Right hindlimb (tissue), 1 donor: Measurements from ENCODE around the gene ANLN.
"Not testable (repeated sequence)": the region's sequence is repeated elsewhere in the genome, so short reads cannot be mapped to it uniquely, and the experiment has no call there.

Source experiments
- DNase-seq: peaks from one replicate; pipeline ENCODE4 v3.0.0-alpha.2; 2018

The ANLN gene

GRCh38 chr7:36420307-36420706 is 30.6 kb downstream of the ANLN start:
- DNase-seq = no peak

GRCh38 chr7:36422072-36422471 is 32.4 kb downstream of the ANLN start:
- DNase-seq = no peak

- no peak for DNase-seq
Measured at GRCh38 chr7:36423633-36424032, 34.0 kb downstream of the ANLN start.

- DNase-seq = no peak
Measured at GRCh38 chr7:36430186-36430585, 40.5 kb downstream of the ANLN start.

- DNase-seq = no peak
Measured at GRCh38 chr7:36430881-36431280, 41.2 kb downstream of the ANLN start.

GRCh38 chr7:36438211-36438610 is 48.5 kb downstream of the ANLN start:
- no peak for DNase-seq

GRCh38 chr7:36439624-36440023 is 50.0 kb downstream of the ANLN start:
- DNase-seq = no peak

- no peak for DNase-seq
Measured at GRCh38 chr7:36440880-36441279, 51.2 kb downstream of the ANLN start.

GRCh38 chr7:36441344-36442022 is 51.8 kb downstream of the ANLN start:
- DNase-seq = no peak

GRCh38 chr7:36448781-36449379 is 59.2 kb downstream of the ANLN start:
- no peak for DNase-seq

GRCh38 chr7:36449685-36450084 is 60.0 kb downstream of the ANLN start:
- DNase-seq = no peak

GRCh38 chr7:36453769-36454168 is 64.1 kb downstream of the ANLN start:
- no peak for DNase-seq

- no peak for DNase-seq
Measured at GRCh38 chr7:36455646-36456045, 66.0 kb downstream of the ANLN start.

GRCh38 chr7:36456138-36456537 is 66.5 kb downstream of the ANLN start:
- no peak for DNase-seq

- DNase-seq = no peak
Measured at GRCh38 chr7:36456548-36456947, 66.9 kb downstream of the ANLN start.

- no peak for DNase-seq
Measured at GRCh38 chr7:36459236-36459960, 69.7 kb downstream of the ANLN start.

- no peak for DNase-seq
Measured at GRCh38 chr7:36460811-36461429, 71.3 kb downstream of the ANLN start.

- no peak for DNase-seq
Measured at GRCh38 chr7:36462551-36463137, 73.0 kb downstream of the ANLN start.

- DNase-seq = no peak
Measured at GRCh38 chr7:36464271-36464670, 74.6 kb downstream of the ANLN start.

GRCh38 chr7:36466001-36466400 is 76.3 kb downstream of the ANLN start:
- not testable (repeated sequence) for DNase-seq

GRCh38 chr7:36468370-36469101 is 78.9 kb downstream of the ANLN start:
- no peak for DNase-seq

- DNase-seq = no peak
Measured at GRCh38 chr7:36469236-36469635, 79.6 kb downstream of the ANLN start.
